GM19328 (cell line): ENCODE results near the gene EXOG.
"Not testable (repeated sequence)": the region's sequence is repeated elsewhere in the genome, so short reads cannot be mapped to it uniquely, and the experiment has no call there.

ENCODE experiments used
- ATAC-seq: cut with Tn5 transposase; IDR thresholded peaks from one replicate; pipeline ENCODE4 v1.9.1; 2021; ENCODE audit warnings: mild to moderate bottlenecking, moderate library complexity; ENCODE audit not compliant: unreplicated experiment

EXOG gene

DNA sequence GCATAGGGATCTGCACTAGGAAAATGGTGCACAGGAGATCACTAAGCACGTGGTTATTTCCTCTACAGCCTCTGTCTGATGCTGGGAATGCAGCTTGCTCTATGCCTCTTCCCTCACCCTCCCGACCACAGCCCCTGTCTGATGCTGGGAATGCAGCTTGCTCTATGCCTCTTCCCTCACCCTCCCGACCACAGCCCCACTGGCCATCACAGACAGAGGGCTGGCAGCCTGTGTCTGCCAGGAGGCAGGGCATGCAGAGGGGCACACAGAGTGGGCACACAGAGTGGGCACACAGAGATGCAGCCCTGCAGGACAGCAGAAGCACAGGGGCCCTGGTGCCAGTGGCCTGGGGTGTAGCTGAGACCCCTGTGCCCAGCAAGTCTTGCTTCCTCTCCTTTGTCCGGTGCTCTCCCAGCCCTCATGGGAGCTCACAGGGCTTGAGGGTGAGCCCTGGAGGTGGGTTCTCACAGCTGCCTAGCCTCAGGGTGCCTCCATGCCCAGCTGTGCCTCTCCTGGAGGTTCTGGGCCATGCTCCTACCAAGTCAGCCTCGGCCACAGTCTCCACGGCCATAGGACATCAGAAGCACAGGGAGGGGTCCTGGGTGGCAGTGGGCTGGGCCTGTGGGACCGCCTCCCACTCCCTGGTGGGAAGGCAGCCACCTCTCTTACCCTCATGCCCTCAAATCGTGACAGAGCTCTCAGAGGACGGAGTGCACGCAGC is 65.8 kb downstream of the EXOG start:
- ATAC-seq: no peak

DNA sequence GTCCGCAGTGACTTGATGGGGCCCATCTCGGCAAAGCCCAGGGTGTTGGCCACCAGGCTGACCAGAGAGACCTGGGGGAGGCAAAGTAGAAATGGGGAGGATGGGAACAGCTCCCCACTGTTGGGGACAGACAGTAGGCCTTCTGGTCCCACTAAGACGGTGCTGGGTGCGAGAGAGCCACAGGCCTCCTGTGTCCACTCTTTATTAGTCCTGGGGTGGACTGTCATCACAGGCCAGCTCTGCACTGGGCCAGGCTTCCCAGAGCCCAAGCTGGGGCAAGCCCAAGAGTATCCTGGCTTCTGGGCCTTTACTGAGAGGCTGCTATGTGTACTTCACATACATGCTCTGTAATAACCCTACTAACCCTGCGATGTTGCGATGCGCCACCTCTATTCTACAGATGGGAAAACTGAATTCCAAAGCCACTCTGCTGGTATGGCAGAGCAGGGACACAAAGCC is 66.4 kb downstream of the EXOG start:
- no peak for ATAC-seq

DNA sequence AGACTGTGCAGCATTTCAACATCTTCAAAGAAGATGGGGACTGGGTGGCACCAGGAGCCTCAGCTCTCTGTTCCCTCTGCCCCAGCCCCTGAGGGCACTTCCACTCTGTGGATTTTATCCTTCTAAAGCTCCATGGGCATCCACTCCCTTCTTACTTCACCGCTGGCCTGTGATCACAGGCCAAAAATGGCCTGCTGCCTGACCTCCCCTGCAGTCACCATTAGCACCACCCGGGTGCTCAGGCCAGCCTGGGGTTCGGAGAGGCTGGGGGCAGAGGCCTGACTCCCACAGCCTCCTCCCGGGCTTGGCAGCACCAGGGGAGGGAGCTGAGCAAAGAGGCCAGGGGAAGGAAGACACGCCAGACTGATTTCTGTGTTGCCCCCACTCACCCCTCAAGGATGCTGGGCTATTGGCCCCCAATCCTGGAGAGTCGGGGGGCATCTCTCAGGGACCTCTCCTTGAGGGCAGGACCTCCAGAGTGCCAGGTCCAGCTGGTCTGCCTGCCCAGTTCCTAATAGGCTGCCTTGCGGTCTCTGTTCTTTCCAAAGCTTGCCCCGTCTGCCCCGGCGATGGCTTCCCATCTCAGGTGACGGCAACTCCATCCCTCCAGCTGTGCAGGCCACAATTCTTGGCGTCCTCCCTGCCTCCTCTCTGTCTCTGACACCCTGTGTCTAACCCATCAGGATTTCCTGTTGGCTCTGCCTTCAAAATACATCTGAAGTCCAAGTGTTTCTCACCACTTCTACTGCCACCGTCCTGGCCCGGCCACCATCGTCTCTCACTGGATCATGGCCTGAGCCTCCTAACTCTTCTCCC is 67.1 kb downstream of the EXOG start:
- ATAC-seq: no peak

GRCh38 chr3:38563886-38564270 is 67.7 kb downstream of the EXOG start:
- ATAC-seq: no peak

DNA sequence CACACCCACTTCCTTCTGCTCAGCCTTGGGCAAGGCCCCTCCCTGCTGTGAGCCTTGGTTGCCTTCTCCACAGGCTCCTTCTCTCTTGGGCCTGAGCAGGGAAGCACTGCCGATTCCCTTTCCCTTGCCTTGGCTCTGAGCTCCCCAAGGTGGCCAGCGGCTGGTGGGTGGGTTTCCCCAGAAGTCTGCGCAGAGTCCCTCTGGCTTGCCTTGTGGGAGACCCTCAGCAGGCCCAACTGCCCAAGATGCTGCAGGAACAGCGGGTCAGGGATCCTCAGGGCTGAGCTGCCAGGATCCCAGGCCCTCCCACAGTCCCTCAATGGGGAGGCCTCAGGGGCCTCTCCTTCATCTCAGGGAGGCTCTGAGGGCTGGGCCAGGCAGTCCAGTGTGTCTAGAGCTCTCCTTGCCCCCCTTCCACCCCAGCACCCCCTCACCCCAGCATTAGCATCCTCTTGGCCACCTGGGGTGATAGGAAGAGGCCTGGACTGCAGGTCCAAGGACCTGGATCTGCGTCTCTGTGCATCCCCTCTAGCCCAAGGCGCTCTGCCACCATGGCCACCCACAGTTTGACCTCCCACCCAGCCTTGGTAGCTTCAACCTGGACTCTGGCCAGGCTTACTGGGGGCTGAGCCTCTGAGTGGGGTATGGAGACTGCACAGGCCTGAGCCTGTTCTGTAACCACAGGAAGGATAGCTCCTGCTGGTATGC is 68.6 kb downstream of the EXOG start:
- ATAC-seq: no peak

- ATAC-seq: no peak
Observed at GRCh38 chr3:38565339-38566214, 69.4 kb downstream of the EXOG start.

DNA sequence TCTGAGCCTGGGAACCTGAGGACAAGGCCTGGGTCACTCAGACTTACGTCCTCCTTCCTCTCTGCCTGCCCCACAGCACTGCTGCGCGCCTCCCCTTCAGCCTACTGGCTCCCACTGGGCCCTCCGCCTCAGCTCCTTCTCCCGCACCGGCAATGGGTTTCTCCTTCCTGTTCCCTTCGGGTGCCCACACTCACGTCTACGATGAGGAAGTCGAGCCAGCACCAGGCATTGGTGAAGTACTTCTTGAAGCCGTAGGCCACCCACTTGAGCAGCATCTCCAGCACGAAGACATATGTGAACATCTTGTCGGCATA is 70.0 kb downstream of the EXOG start:
- ATAC-seq: no peak

DNA sequence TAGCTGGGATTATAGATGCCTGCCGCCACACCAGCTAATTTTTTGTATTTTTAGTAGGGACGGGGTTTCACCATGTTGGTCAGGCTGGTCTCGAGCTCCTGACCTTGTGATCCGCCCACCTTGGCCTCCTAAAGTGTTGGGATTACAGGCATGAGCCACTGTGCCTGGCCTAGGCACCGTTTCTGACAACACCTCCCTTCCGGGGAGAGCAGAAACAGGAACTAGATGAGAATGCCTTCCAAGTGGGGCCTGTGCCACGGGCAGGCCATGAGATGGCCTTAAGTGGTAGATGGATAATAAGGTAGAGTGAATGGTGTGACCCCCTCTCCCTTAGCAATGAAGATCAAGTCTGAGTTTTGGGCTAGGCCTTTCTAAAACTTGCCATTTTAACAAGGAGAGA is 70.7 kb downstream of the EXOG start:
- ATAC-seq: not testable (repeated sequence)

GRCh38 chr3:38567498-38567897 is 71.4 kb downstream of the EXOG start:
- ATAC-seq: no peak

DNA sequence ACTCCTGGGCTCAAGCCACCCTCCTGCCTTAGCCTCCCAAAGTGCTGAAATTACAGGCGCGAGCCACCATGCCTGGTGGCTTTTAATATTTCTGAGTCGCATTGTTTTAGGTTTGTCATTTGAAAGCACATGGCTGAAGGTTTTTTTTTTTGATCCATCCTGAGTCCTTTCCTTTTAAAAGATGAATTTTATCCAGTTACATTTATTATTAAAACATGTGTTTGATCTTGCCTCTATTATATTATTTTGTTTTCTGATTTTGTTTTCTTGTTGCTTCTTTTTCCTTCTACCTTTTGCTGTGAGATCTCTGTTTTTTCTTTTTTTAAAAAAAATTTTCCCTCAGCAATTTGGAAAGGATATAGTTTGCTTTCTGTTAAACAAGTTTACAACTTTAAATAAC is 77.0 kb downstream of the EXOG start:
- ATAC-seq: no peak

DNA sequence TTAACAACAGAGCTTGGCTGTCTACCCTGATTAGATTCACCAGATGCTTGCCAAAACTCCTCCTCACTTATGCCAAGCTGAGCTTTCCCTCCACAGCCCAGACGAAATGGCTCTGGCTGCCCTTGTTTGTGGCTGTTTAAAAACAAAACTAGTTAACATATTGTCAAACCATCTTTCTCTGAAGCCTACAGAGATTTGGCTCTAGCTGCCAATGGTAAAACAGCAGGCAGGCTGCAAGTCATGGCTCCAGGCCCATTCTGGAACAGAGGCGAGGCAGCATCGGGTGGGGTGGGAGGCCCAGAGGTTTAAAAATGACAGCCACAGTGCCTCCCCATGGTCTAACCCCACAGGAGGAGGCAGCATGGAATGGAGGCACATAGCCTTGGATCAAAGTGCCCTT is 77.4 kb downstream of the EXOG start:
- ATAC-seq: no peak

DNA sequence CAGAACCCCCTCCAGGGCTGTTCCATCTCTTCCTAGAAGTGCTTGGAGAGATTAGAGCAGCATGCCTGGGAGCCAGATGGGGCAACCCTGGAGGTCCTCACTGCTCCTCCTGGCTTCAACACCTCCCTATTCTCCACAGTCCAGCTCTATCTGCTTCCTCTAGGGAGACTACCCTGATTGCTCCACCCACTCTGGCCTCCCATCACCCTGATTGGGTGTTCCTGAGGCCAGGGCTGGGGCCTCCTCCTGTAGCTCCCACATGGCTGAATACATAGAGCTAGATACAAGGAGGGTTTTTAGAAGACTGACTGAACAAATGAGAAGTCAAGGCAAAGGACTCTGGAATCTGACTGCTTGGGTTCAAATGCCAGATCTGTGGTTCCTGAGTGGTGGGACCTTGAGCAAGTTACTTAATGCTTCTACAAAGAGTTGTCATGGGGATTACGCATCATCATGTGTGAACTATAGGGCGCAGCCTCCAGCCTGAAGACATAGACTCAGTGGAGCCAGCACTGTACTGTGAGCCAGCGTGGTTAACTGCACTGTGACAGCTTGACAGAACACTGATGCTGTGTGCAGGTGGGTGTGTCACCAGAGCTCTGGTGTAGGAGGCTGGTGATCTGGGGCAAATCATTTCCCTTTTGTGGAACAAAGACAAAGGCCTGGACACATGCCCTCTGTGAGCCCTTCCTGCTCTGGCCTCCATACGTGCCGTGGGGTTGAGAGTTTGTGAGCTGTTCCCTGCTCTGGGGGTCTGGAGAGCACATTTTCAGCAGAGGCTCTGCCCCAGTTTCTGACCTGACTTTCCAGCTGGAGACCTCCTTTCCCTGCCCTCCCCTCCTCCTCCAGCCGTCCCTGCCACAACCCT is 78.5 kb downstream of the EXOG start:
- no peak for ATAC-seq

GRCh38 chr3:38575279-38575843 is 79.2 kb downstream of the EXOG start:
- no peak for ATAC-seq
